ENCODE data around the gene LGALS4.
"Not testable (repeated sequence)": the region's sequence is repeated elsewhere in the genome, so short reads cannot be mapped to it uniquely, and the experiment has no call there.

The LGALS4 gene

DNA sequence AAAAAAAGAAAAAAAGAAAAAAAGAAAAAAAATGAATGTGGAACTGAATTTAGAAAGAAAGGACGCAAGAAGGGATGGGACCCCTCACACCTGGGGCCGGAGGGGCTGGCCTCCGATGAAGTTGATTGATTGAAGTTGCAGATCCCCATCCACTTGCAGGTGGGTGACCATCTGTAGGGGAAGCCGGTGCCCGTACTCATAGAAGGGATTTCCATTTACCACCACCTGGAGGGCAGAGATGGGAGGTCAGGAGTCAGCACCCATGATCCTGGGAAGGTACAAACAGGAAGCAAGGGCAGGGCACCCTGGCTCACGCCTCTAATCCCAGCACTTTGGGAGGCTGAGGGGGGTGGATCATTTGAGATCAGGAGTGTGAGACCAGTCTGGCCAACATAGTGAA, 6.4 kb downstream of the LGALS4 start:
- H3K4me3 ChIP-seq (ENCODE audit: low read length), result no peak overlapping the region
- no peak for DNase-seq (ENCODE audit: low read depth)
- TF ChIP-seq CTCF (conservative IDR thresholded peaks at IDR 0.05; ENCODE audit: low read length), result no peak

- no peak overlapping the region for H3K4me3 ChIP-seq (ENCODE audit: low read length)
- DNase-seq (ENCODE audit: low read depth), result no peak
- TF ChIP-seq CTCF (conservative IDR thresholded peaks at IDR 0.05; ENCODE audit: low read length), result no peak
These were observed 7.6 kb downstream of the LGALS4 start for GRCh38 chr19:38805180-38805579.

DNA sequence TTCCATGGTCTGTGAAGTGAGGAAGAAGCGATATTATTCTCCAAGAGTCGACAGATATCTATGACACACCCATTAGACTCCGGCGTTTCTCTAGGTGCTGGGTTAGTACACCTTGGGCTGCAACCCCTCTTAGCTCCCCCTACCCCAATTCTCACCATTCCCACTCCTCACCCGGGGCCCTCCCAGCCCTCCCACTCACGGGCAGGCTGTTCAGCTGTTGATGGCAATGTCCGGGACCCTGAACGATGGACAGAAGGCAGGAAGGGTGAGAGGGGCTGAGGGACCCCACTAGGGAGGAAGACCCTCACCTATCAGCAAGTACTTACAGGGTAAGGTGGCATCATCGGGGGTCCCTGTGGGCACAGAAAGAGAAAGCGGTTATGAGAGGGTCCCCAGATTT, 9.2 kb downstream of the LGALS4 start:
- no peak for DNase-seq (ENCODE audit: low read depth)
- H3K4me3 ChIP-seq (ENCODE audit: low read length), result no peak overlapping the region
- no peak for TF ChIP-seq CTCF (conservative IDR thresholded peaks at IDR 0.05; ENCODE audit: low read length)

DNA sequence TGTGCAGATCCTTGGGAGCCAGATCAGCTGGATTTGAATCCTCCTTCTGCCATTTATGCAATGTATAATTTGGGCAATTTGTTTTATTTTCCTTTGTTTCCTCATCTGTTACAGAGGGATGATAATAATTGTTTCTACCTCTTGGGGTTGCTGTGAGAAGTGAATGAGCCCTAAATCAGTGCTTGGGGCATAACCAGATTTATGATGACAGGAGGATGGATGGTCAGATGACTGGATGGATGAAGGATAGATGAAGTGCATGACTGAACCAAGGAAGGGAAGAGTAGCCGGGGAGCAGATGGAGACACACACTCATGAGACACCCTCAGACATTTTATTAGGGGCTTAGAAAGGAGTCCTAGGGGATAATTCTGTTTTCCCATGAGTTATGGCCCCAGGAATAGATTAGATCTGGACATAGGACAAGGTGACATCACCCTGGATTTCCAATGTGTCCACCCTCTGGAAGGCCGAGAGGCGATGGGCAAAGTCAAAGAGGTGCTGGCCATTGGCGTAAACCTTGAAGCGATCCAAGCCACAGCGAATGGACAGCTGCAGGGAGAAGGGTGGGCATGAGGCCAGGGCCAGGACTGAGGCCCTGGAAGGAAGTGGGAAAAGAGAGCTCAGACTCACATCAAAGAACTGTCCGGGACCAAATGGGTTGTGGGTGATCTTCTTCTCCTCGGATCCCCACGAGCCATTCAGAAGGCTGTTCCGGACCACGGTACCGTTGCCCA, 11.2 kb downstream of the LGALS4 start:
- no peak overlapping the region for H3K4me3 ChIP-seq (ENCODE audit: low read length)
- no peak for TF ChIP-seq CTCF (conservative IDR thresholded peaks at IDR 0.05; ENCODE audit: low read length)
- no peak for DNase-seq (ENCODE audit: low read depth)

DNA sequence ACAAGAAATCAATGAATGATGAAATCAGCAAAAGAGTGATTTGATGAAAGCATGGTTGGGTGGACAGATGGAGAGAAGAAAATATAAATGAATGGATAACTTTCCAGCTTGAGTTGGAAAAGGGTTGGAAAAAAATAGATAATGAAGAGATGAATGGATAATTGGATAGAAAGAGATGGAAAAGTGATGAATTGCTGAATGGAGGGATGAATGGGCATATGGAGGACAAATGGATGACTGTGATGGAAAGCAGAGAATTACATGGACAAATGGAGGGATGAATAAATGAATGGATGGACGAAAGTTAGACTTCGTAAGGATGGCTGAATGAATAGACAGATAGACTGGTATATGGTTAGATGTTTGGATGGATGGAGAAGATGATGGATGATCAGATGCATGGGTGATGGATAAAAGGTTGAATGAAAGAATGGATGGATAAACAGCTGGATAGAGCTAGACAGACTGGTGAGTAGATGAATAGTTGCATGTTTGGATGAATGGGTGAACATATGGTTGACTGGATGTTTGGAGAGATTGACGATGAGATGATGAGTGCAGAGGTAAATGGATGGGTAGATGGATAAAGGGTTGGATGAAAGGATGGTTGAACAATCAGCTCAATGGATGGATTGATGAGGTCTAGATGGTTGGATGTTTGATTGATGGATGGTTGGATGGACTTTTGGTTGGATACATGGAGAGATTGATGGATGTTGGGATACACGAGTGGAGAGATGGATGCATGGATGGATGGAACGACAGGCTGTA, 12.0 kb downstream of the LGALS4 start:
- no peak for DNase-seq (ENCODE audit: low read depth)
- no peak overlapping the region for H3K4me3 ChIP-seq (ENCODE audit: low read length)
- no peak for TF ChIP-seq CTCF (conservative IDR thresholded peaks at IDR 0.05; ENCODE audit: low read length)

- no peak overlapping the region for H3K4me3 ChIP-seq (ENCODE audit: low read length)
- no peak for TF ChIP-seq CTCF (conservative IDR thresholded peaks at IDR 0.05; ENCODE audit: low read length)
- DNase-seq (ENCODE audit: low read depth), result no peak
These were observed 13.6 kb downstream of the LGALS4 start for GRCh38 chr19:38799104-38799503.

GRCh38 chr19:38797781-38798180, 15.0 kb downstream of the LGALS4 start:
- not testable (repeated sequence) for DNase-seq (ENCODE audit: low read depth); H3K4me3 ChIP-seq (ENCODE audit: low read length)
